SK-N-SH (cell line): ENCODE measurements around the gene TRIM43B. TPM values are rescaled to one million over a fixed set of nuclear protein-coding genes. Genes with fewer than 3 reads are reported as not detected.
"Not testable (repeated sequence)": the region's sequence is repeated elsewhere in the genome, so short reads cannot be mapped to it uniquely, and the experiment has no call there.

Experiments used
- CTCF ChIA-PET: fragments of 300-600, 350-600 bp; formaldehyde crosslinking; extraction: SDS; loops from one replicate; lab custom pipeline; 2021; lab: Yijun Ruan, JAX
- POLR2A ChIA-PET: fragments of 350-600 bp; sonication (Branson Sonifier 250); formaldehyde crosslinking; extraction: SDS; loops from one replicate; lab custom pipeline; 2020; ENCODE audit warnings: antibody characterized with exemption, inconsistent platforms; lab: Yijun Ruan, JAX
- DNase-seq: peaks from one replicate; pipeline ENCODE4 v3.0.0; 2012
- H2AFZ ChIP-seq: fragments of 200-600 bp; sonication (generic); 2 replicates; pipeline ENCODE4 v1.8.1; 2016; ENCODE audit warnings: antibody characterized with exemption, mild to moderate bottlenecking, low read depth
- H3F3A ChIP-seq: fragments of 200-600 bp; sonication (generic); replicated peaks from 2 replicates; pipeline ENCODE3; 2016; ENCODE audit warnings: antibody characterized with exemption, mild to moderate bottlenecking; ENCODE audit not compliant: insufficient read depth
- H3K27ac ChIP-seq, 2 experiments: fragments of 200-500 bp in 1 of 2; fragments of 200-600 bp in 1 of 2; sonication (Bioruptor generic) in 1 of 2; sonication (generic), shearing (Covaris generic) in 1 of 2; 2 replicates each; pipeline versions ENCODE4 v1.5.1 to v1.6.1; 2014 to 2016; ENCODE audit warnings: low read depth in 2 of 2, inconsistent platforms in 1 of 2, low read length in 1 of 2, mild to moderate bottlenecking in 1 of 2, mixed read lengths in 1 of 2
- H3K27me3 ChIP-seq: fragments of 200-600 bp; sonication (generic), shearing (Covaris generic); 2 replicates; pipeline ENCODE4 v1.6.1; 2016; ENCODE audit warnings: mixed run types; ENCODE audit not compliant: insufficient read depth
- H3K36me3 ChIP-seq, 2 experiments: fragments of 200-500 bp in 1 of 2; fragments of 200-600 bp in 1 of 2; sonication (Bioruptor generic) in 1 of 2; sonication (generic) in 1 of 2; replicated peaks in 1 of 2; 2 replicates each; pipeline versions ENCODE3 to v1.5.1; 2014 to 2016; ENCODE audit warnings: low read length in 1 of 2, mild to moderate bottlenecking in 1 of 2; ENCODE audit not compliant: insufficient read depth in 2 of 2, control insufficient read depth in 1 of 2
- H3K4me1 ChIP-seq, 2 experiments: fragments of 200-500 bp in 1 of 2; fragments of 200-600 bp in 1 of 2; sonication (Bioruptor generic) in 1 of 2; sonication (generic), shearing (Covaris generic) in 1 of 2; 2 replicates each; pipeline versions ENCODE4 v1.5.1 to v1.6.1; 2014 to 2016; ENCODE audit warnings: low read depth in 1 of 2, low read length in 1 of 2, mixed run types in 1 of 2; ENCODE audit not compliant: insufficient read depth in 2 of 2, control insufficient read depth in 1 of 2
- H3K4me2 ChIP-seq: fragments of 200-600 bp; sonication (generic), shearing (Covaris generic); 2 replicates; pipeline ENCODE4 v1.6.1; 2017; ENCODE audit warnings: mixed run types
- H3K4me3 ChIP-seq, 2 experiments: fragments of 200-500 bp in 1 of 2; fragments of 200-600 bp in 1 of 2; sonication (Bioruptor generic) in 1 of 2; sonication (generic), shearing (Covaris generic) in 1 of 2; 2 replicates each; pipeline versions ENCODE4 v1.5.1 to v1.8.1; 2014 to 2016; ENCODE audit warnings: low read depth in 2 of 2, inconsistent platforms in 1 of 2, low read length in 1 of 2, mild to moderate bottlenecking in 1 of 2, mixed read lengths in 1 of 2, moderate library complexity in 1 of 2
- H3K79me2 ChIP-seq: fragments of 200-600 bp; sonication (generic); 2 replicates; pipeline ENCODE4 v1.8.1; 2017; ENCODE audit warnings: mild to moderate bottlenecking; ENCODE audit not compliant: insufficient read depth
- H3K9ac ChIP-seq: fragments of 200-600 bp; sonication (generic); 2 replicates; pipeline ENCODE4 v1.6.1; 2017; ENCODE audit warnings: mixed run types
- H3K9me2 ChIP-seq: fragments of 200-600 bp; sonication (generic); 2 replicates; pipeline ENCODE4 v1.6.1; 2017; ENCODE audit warnings: mixed run types
- H3K9me3 ChIP-seq: fragments of 200-600 bp; sonication (generic); 2 replicates; pipeline ENCODE4 v1.6.1; 2017; ENCODE audit warnings: mixed run types, mild to moderate bottlenecking, moderate library complexity
- H4K20me1 ChIP-seq: fragments of 200-600 bp; sonication (generic); 2 replicates; pipeline ENCODE4 v1.6.1; 2017; ENCODE audit warnings: mild to moderate bottlenecking, mixed run types; ENCODE audit not compliant: insufficient read depth
- CHD2 ChIP-seq: fragments of 150-350 bp; IDR thresholded peaks from 2 replicates; pipeline ENCODE4 v1.6.1; 2018; ENCODE audit warnings: low read length; ENCODE audit not compliant: partially characterized antibody
- EP300 ChIP-seq, 2 experiments: IDR thresholded peaks; 2 replicates each; pipeline versions ENCODE4 v1.4.0 to v1.6.1; 2012; ENCODE audit warnings: borderline replicate concordance in 1 of 2, low read depth in 1 of 2, low read length in 1 of 2
- FOSL2 ChIP-seq: IDR thresholded peaks from 2 replicates; pipeline ENCODE4 v1.4.0; 2012; ENCODE audit warnings: low read depth, mild to moderate bottlenecking, moderate library complexity, borderline replicate concordance
- FOXJ3 ChIP-seq: sonication (generic); formaldehyde crosslinking; IDR thresholded peaks from 2 replicates; pipeline ENCODE4 v1.5.1; 2020; ENCODE audit warnings: mild to moderate bottlenecking, missing genetic modification reagents
- FOXM1 ChIP-seq: IDR thresholded peaks from 2 replicates; pipeline ENCODE4 v1.4.0; 2012; ENCODE audit warnings: low read depth, mild to moderate bottlenecking
- MEF2A ChIP-seq: IDR thresholded peaks from 2 replicates; pipeline ENCODE4 v1.4.0; 2012; ENCODE audit warnings: low read depth, borderline replicate concordance
- NFIC ChIP-seq: IDR thresholded peaks from 2 replicates; pipeline ENCODE4 v1.4.0; 2012; ENCODE audit warnings: borderline replicate concordance
- NRF1 ChIP-seq: IDR thresholded peaks from 2 replicates; pipeline ENCODE4 v1.6.1; 2012; ENCODE audit warnings: low read depth, mild to moderate bottlenecking, low read length
- POLR2AphosphoS5 ChIP-seq: IDR thresholded peaks from 2 replicates; pipeline ENCODE4 v1.6.1; 2012; ENCODE audit warnings: low read depth, low read length
- RCOR1 ChIP-seq: fragments of 150-350 bp; IDR thresholded peaks from 2 replicates; pipeline ENCODE4 v1.6.1; 2017; ENCODE audit warnings: antibody characterized with exemption, low read length
- RFX5 ChIP-seq: IDR thresholded peaks from 2 replicates; pipeline ENCODE4 v1.6.1; 2012; ENCODE audit warnings: mild to moderate bottlenecking, improper control_type of control experiment, low read length
- TAF1 ChIP-seq: IDR thresholded peaks from 2 replicates; pipeline ENCODE4 v1.6.1; 2012; ENCODE audit warnings: low read depth, mild to moderate bottlenecking, low read length, moderate library complexity, borderline replicate concordance
- TCF12 ChIP-seq: IDR thresholded peaks from 2 replicates; pipeline ENCODE4 v1.4.0; 2012
- YY1 ChIP-seq: IDR thresholded peaks from 2 replicates; pipeline ENCODE4 v1.4.0; 2012; ENCODE audit warnings: low read depth, mild to moderate bottlenecking
- WGBS: methylation state at CpG from one replicate; pipeline ENCODE4 v1.1.6; 2017; ENCODE audit warnings: low lambda C conversion rate; 5-methylcytosine and 5-hydroxymethylcytosine counted together
- polyA plus RNA-seq, 3 experiments: library from polyadenylated mRNA; depleted of rRNA; stranded (reverse); fragments of >200 nt; gene quantifications; 2 replicates each; pipeline ENCODE4 v1.2.3, GENCODE V29; 2012
- TF ChIP-seq, protein P1 (sequence below): IDR thresholded peaks from 2 replicates; pipeline ENCODE4 v1.4.0; 2012; ENCODE audit warnings: low read depth
- TF ChIP-seq, protein P2 (sequence below): IDR thresholded peaks from 2 replicates; pipeline ENCODE4 v1.4.0; 2012; ENCODE audit warnings: low read depth, borderline replicate concordance
- TF ChIP-seq, protein P3 (sequence below): IDR thresholded peaks from 2 replicates; pipeline ENCODE4; 2012
- TF ChIP-seq, protein P4 (sequence below): fragments of 150-350 bp; IDR thresholded peaks from 2 replicates; pipeline ENCODE4 v1.6.1; 2016; ENCODE audit warnings: mild to moderate bottlenecking, low read depth, low read length
- TF ChIP-seq, protein P5 (sequence below): fragments of 150-350 bp; IDR thresholded peaks from 2 replicates; pipeline ENCODE4 v1.6.1; 2017; ENCODE audit warnings: antibody characterized with exemption, low read length, low read depth, borderline replicate concordance

TRIM43B gene
- polyA plus RNA-seq (2012; rRNA removed): 0.12 and 0.37 TPM in 2 replicates
- polyA plus RNA-seq (2012; cell fraction: cytosol; rRNA removed): 0.41 and 0.60 TPM in 2 replicates
- polyA plus RNA-seq (2012; cell fraction: nucleus; rRNA removed): 0.31 and 0.45 TPM in 2 replicates

DNA sequence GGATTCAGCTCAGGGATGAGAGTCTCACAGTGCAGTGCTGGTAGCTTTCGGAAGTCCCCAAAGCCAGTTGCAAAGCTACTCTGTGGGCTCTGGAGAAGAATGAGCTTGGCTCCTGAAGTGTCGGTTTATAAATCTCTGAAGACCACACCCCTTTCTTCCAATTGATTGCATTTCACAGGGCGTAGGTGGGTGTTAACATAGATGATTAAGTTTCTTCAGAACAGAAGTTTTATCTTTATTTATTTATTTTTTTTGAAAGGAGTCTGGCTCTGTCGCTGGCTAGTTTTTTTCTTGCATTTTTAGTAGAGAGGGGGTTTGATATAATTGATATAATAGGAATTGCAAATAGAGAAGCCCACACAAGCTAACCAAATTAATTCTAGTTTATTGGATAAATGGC, at the start of gene TRIM43B:
TRIM43B (minus strand) TSS at position 101 of the 400 bp plus-strand sequence. CDS start 2,040 bp downstream, outside the sequence.
- 67% methylated on average over 1 of the region's 4 CpGs for WGBS
- POLR2A ChIA-PET, H3K4me3 ChIP-seq, H3K27ac ChIP-seq, H3K9me3 ChIP-seq, H3K9ac ChIP-seq, H3F3A ChIP-seq, H3K4me1 ChIP-seq, H3K9me2 ChIP-seq, H3K27me3 ChIP-seq, H2AFZ ChIP-seq, H3K79me2 ChIP-seq, CTCF ChIA-PET, H3K36me3 ChIP-seq, H3K4me2 ChIP-seq, H4K20me1 ChIP-seq, DNase-seq: not testable (repeated sequence)

DNA sequence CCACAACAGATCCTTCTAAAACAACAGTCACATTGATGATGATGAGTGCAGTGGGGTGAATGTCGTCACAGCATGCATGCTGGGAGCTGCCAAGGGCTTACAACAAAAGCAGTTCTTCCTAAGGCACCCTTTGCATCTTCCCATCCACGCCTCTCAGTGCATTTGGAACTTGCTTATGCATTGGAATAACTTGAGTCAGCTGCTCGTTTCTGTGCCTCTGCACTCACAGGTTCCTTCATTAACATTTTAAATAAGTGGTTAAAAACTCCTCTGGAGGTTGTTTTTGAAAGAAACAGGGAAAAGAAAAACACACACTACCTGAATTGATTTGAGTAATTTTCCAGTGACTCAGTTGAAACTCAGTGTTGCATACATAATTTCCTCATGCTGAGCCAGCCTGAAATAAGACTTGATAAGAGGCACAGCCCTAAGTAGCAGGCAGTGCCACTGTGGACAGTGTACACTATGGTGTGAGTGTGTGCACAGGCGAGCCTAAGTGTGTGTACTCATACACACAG, 46.8 kb upstream of the TRIM43B start:
- no peak for DNase-seq

More for the DNA sequence above, 46.8 kb upstream of the TRIM43B start:
- 70% methylated on average over 4 of the region's 4 CpGs for WGBS
- ChIA-PET CTCF (no interaction called here), POLR2A (no interaction called here)
- Histone ChIP-seq H3K27me3 (no peaks in the 10 kb centered on the region), H2AFZ (no peak overlapping the region), H4K20me1 (no peaks in the 10 kb centered on the region), H3K9me2 (no peaks in the 10 kb centered on the region), H3K9ac (no peak overlapping the region), H3K4me2 (no peak overlapping the region; the same call in 1 of the 2 replicates), H3K36me3 (peaks cover 5 to 17% of the 10 kb centered on the region in 2 experiments), H3K9me3 (no peaks in the 10 kb centered on the region), H3K27ac (no peak overlapping the region), H3F3A (no peaks in the 10 kb centered on the region), H3K4me1 (no peaks in the 10 kb centered on the region; a peak in 1 of 4 replicates), H3K4me3 (no peak overlapping the region), H3K79me2 (peaks cover 26% of the 10 kb centered on the region)
- no peak for TF ChIP-seq POLR2AphosphoS5
- no peak for TF ChIP-seq FOXM1
- no peak for TF ChIP-seq FOXJ3 (CRISPR knock-in tag)
- TF ChIP-seq, protein P1, sequence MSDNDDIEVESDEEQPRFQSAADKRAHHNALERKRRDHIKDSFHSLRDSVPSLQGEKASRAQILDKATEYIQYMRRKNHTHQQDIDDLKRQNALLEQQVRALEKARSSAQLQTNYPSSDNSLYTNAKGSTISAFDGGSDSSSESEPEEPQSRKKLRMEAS: no peak
- no peak for TF ChIP-seq RFX5
- TF ChIP-seq CHD2: no peak
- no peak for TF ChIP-seq MEF2A
- TF ChIP-seq, protein P2, sequence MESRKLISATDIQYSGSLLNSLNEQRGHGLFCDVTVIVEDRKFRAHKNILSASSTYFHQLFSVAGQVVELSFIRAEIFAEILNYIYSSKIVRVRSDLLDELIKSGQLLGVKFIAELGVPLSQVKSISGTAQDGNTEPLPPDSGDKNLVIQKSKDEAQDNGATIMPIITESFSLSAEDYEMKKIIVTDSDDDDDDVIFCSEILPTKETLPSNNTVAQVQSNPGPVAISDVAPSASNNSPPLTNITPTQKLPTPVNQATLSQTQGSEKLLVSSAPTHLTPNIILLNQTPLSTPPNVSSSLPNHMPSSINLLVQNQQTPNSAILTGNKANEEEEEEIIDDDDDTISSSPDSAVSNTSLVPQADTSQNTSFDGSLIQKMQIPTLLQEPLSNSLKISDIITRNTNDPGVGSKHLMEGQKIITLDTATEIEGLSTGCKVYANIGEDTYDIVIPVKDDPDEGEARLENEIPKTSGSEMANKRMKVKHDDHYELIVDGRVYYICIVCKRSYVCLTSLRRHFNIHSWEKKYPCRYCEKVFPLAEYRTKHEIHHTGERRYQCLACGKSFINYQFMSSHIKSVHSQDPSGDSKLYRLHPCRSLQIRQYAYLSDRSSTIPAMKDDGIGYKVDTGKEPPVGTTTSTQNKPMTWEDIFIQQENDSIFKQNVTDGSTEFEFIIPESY: no peak
- no peak for TF ChIP-seq TAF1
- TF ChIP-seq, protein P3, sequence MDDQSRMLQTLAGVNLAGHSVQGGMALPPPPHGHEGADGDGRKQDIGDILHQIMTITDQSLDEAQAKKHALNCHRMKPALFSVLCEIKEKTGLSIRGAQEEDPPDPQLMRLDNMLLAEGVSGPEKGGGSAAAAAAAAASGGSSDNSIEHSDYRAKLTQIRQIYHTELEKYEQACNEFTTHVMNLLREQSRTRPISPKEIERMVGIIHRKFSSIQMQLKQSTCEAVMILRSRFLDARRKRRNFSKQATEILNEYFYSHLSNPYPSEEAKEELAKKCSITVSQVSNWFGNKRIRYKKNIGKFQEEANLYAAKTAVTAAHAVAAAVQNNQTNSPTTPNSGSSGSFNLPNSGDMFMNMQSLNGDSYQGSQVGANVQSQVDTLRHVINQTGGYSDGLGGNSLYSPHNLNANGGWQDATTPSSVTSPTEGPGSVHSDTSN: no peak
- no peak for TF ChIP-seq NFIC
- no peak for TF ChIP-seq YY1
- no peak for TF ChIP-seq EP300 (IDR thresholded peaks at IDR 0.05; ENCODE audit: borderline replicate concordance in 1 of 2, low read depth in 1 of 2, low read length in 1 of 2)
- no peak for TF ChIP-seq FOSL2
- TF ChIP-seq TCF12: no peak
- TF ChIP-seq, protein P4, sequence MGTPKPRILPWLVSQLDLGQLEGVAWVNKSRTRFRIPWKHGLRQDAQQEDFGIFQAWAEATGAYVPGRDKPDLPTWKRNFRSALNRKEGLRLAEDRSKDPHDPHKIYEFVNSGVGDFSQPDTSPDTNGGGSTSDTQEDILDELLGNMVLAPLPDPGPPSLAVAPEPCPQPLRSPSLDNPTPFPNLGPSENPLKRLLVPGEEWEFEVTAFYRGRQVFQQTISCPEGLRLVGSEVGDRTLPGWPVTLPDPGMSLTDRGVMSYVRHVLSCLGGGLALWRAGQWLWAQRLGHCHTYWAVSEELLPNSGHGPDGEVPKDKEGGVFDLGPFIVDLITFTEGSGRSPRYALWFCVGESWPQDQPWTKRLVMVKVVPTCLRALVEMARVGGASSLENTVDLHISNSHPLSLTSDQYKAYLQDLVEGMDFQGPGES: no peak
- TF ChIP-seq NRF1: no peak
- TF ChIP-seq, protein P5, sequence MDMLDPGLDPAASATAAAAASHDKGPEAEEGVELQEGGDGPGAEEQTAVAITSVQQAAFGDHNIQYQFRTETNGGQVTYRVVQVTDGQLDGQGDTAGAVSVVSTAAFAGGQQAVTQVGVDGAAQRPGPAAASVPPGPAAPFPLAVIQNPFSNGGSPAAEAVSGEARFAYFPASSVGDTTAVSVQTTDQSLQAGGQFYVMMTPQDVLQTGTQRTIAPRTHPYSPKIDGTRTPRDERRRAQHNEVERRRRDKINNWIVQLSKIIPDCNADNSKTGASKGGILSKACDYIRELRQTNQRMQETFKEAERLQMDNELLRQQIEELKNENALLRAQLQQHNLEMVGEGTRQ: no peak
- no peak for TF ChIP-seq RCOR1
